GM23248 (cell line): Measurements from ENCODE around the gene LIN7A. TPM values are rescaled to one million over a fixed set of nuclear protein-coding genes. Genes with fewer than 3 reads are reported as not detected.
"Not testable (repeated sequence)": the region's sequence is repeated elsewhere in the genome, so short reads cannot be mapped to it uniquely, and the experiment has no call there.

Experiments
- DNase-seq: peaks from one replicate; pipeline ENCODE4 v3.0.0-alpha.2; 2015
- H2AFZ ChIP-seq: fragments of 200-600 bp; sonication (generic); 2 replicates; pipeline ENCODE4 v1.6.1; 2016; ENCODE audit warnings: antibody characterized with exemption
- H3F3A ChIP-seq: fragments of 200-600 bp; sonication (generic); 2 replicates; pipeline ENCODE4 v1.6.1; 2016; ENCODE audit warnings: mild to moderate bottlenecking, antibody characterized with exemption, mixed run types; ENCODE audit not compliant: insufficient read depth
- H3K27ac ChIP-seq: fragments of 200-600 bp; sonication (generic); 2 replicates; pipeline ENCODE4 v1.5.1; 2016; ENCODE audit warnings: mild to moderate bottlenecking
- H3K27me3 ChIP-seq: fragments of 200-600 bp; sonication (generic); replicated peaks from 2 replicates; pipeline ENCODE4 v1.6.1; 2016; ENCODE audit warnings: mild to moderate bottlenecking; ENCODE audit not compliant: insufficient read depth
- H3K36me3 ChIP-seq: fragments of 200-600 bp; sonication (generic); 2 replicates; pipeline ENCODE4 v1.6.1; 2016; ENCODE audit warnings: low read depth, mild to moderate bottlenecking
- H3K4me1 ChIP-seq: fragments of 200-600 bp; sonication (generic); 2 replicates; pipeline ENCODE4 v1.6.1; 2016; ENCODE audit warnings: mild to moderate bottlenecking; ENCODE audit not compliant: insufficient read depth
- H3K4me2 ChIP-seq: fragments of 200-600 bp; sonication (generic); one replicate; pipeline ENCODE4 v1.6.1; 2016; ENCODE audit warnings: mild to moderate bottlenecking; ENCODE audit not compliant: unreplicated experiment
- H3K4me3 ChIP-seq: fragments of 200-600 bp; sonication (generic); 2 replicates; pipeline ENCODE4 v1.5.1; 2016; ENCODE audit warnings: mild to moderate bottlenecking
- H3K79me2 ChIP-seq: fragments of 200-600 bp; sonication (generic); 2 replicates; pipeline ENCODE4 v1.6.1; 2016; ENCODE audit warnings: mild to moderate bottlenecking; ENCODE audit not compliant: insufficient read depth
- H3K9ac ChIP-seq: fragments of 200-600 bp; sonication (generic); 2 replicates; pipeline ENCODE4 v1.6.1; 2016; ENCODE audit warnings: mild to moderate bottlenecking
- H3K9me2 ChIP-seq: fragments of 200-600 bp; sonication (generic); 2 replicates; pipeline ENCODE4 v1.6.1; 2016; ENCODE audit warnings: mixed run types, mild to moderate bottlenecking, moderate library complexity; ENCODE audit not compliant: insufficient read depth
- H3K9me3 ChIP-seq: fragments of 200-600 bp; sonication (generic); one replicate; pipeline ENCODE4 v1.6.1; 2017; ENCODE audit warnings: low read depth
- H4K20me1 ChIP-seq: fragments of 200-600 bp; sonication (generic); 2 replicates; pipeline ENCODE4 v1.6.0; 2016; ENCODE audit not compliant: insufficient read depth
- EZH2 ChIP-seq: fragments of 200-600 bp; sonication (generic); IDR thresholded peaks from 2 replicates; pipeline ENCODE4 v1.6.1; 2018; ENCODE audit warnings: antibody characterized with exemption, mild to moderate bottlenecking; ENCODE audit not compliant: insufficient read depth, poor library complexity, severe bottlenecking
- EZH2phosphoT487 ChIP-seq: fragments of 200-600 bp; sonication (generic); IDR thresholded peaks from 2 replicates; pipeline ENCODE4 v1.6.1; 2018; ENCODE audit warnings: antibody characterized with exemption, moderate library complexity, mild to moderate bottlenecking, low read depth; ENCODE audit not compliant: insufficient read depth
- WGBS, 2 experiments: methylation state at CpG; one replicate each; pipeline ENCODE4 v1.1.6; 2015 to 2017; ENCODE audit warnings: low lambda C conversion rate in 2 of 2, low coverage in 1 of 2; ENCODE audit errors: missing lambda C conversion rate in 2 of 2; 5-methylcytosine and 5-hydroxymethylcytosine counted together
- in situ Hi-C: fragments of 300-500 bp; cut with MboI; formaldehyde crosslinking; loops from 2 replicates; pipeline ENCODE4 v1.15.0; 2020
- polyA plus RNA-seq: library from polyadenylated mRNA; unstranded; fragments of >200 nt; fragmentation: Nextera tagmentation; extraction: Ambion mirVana; gene quantifications from 2 replicates; pipeline ENCODE4 v1.2.1, GENCODE V29; 2016
- total RNA-seq: library from RNA; depleted of rRNA; stranded (reverse); fragments of >200 nt; shearing (Covaris generic); gene quantifications from 2 replicates; pipeline ENCODE4 v1.2.3, GENCODE V29; 2014

The LIN7A gene
- total and polyA plus RNA-seq, 2 experiments from 2014 or later = 1.5 to 1.6 TPM

DNA sequence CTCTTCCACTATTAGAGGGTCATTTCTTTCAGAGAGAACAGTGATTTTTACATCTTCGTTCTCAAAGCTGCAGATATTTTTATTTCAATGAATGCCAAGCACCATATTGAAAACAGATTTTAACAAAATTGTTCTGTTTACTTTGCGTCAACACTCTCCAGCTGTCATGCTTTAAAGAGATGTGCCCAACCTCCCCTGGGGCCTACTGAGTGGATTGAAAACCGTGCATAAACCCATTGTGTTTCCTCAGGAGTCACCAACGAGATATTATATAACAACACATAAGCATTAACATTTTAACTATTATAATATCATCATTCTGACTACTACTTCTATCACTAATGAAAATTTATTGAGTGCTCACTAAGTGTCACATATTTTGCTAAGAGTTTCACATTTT is 139.5 kb downstream of the LIN7A start:
- WGBS, 2 experiments = 28 to 32% methylated on average over 4 of the region's 4 CpGs
- H2AFZ ChIP-seq = no peak overlapping the region; the same call in 1 of the 2 replicates
- TF ChIP-seq EZH2 (no peak), EZH2phosphoT487 (no peak)
- no peaks in the 10 kb centered on the region for H3F3A ChIP-seq
- H3K4me3 ChIP-seq = no peak overlapping the region
- in situ Hi-C loops = no loop called here
- no peak overlapping the region for H3K4me2 ChIP-seq
- no peaks in the 10 kb centered on the region for H3K9me2 ChIP-seq
- no peak overlapping the region for H3K27ac ChIP-seq
- no peak for DNase-seq
- H4K20me1 ChIP-seq = no peaks in the 10 kb centered on the region
- H3K79me2 ChIP-seq = no peaks in the 10 kb centered on the region
- H3K9me3 ChIP-seq = no peaks in the 10 kb centered on the region
- H3K36me3 ChIP-seq = no peaks in the 10 kb centered on the region
- no peaks in the 10 kb centered on the region for H3K27me3 ChIP-seq
- H3K9ac ChIP-seq = no peak overlapping the region
- no peaks in the 10 kb centered on the region for H3K4me1 ChIP-seq

DNA sequence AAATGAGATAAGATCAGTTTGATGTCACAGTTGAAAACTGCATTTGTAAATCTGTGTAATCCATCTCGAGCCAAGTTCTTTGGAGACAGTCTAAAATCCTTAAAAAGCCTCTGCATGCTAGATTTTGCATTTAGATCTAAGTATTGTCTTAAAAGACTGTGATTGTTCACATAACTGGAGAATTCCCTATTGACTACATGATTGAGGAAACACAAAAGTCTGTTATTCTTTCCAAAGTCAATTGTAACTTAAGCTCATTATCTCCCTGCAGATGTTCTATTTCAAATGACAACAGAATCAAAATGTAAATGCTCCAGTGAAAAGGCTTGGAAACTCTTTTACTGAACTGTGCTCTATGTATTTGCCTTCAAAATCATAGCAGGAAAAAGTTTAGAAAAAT is 143.2 kb downstream of the LIN7A start:
- Histone ChIP-seq H3K4me3 (no peak overlapping the region), H4K20me1 (no peaks in the 10 kb centered on the region), H3K9me3 (no peaks in the 10 kb centered on the region), H3K9ac (no peak overlapping the region), H3K9me2 (no peaks in the 10 kb centered on the region), H3K79me2 (no peaks in the 10 kb centered on the region), H3F3A (no peaks in the 10 kb centered on the region), H3K36me3 (no peaks in the 10 kb centered on the region), H2AFZ (no peak overlapping the region), H3K4me1 (no peaks in the 10 kb centered on the region), H3K27me3 (no peaks in the 10 kb centered on the region), H3K4me2 (no peak overlapping the region), H3K27ac (no peak overlapping the region)
- DNase-seq = no peak
- TF ChIP-seq EZH2 (no peak), EZH2phosphoT487 (no peak)
- 29 to 58% methylated on average over 1 of the region's 1 CpG for WGBS, 2 experiments
- in situ Hi-C loops = no loop called here

DNA sequence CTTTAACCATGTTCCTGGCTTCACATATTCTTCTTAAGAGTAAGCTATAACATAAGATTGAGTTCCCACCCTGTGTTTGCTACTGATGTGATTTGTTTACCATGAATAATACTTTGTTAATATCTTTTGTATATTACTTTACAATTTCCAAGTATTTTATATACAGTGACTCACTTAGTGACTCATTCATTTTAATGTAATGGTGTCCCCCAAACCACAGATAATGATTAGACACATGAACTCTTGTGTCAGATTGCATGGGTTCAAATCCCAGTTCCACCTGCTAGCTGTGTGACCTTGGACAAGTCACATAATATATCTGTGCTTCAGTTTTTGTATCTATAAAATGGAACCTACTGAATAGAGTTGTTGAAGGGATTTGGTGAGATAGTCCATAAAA is 144.9 kb downstream of the LIN7A start:
- Histone ChIP-seq H3K9ac (no peak overlapping the region), H3K9me2 (no peaks in the 10 kb centered on the region), H3K27me3 (no peaks in the 10 kb centered on the region), H3K4me3 (no peak overlapping the region), H3K27ac (no peak overlapping the region), H4K20me1 (no peaks in the 10 kb centered on the region), H3K4me1 (no peaks in the 10 kb centered on the region), H3K9me3 (no peaks in the 10 kb centered on the region), H3K79me2 (no peaks in the 10 kb centered on the region), H2AFZ (no peak overlapping the region), H3K4me2 (no peak overlapping the region), H3F3A (no peaks in the 10 kb centered on the region), H3K36me3 (no peaks in the 10 kb centered on the region)
- in situ Hi-C loops = no loop called here
- no peak for TF ChIP-seq EZH2
- TF ChIP-seq EZH2phosphoT487 = no peak
- DNase-seq = no peak

DNA sequence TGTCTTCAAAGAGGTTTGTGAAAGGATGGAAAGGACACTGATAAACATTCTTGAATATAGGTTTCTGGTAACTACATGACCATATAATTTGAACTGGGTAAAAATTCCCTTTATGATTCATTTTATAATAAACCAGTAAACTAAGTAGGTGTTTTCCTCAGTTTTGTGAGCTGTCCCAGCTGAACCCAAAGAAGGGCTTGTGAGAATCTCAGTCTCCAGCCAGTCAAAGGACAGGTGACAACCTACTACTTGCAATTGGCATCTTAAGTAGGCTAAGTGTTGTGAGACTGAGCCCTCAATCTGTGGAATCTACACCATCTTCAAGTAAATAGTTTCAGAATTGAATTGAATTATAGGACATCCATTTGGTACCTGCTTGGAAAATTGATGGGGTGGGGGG is 145.9 kb downstream of the LIN7A start:
- Histone ChIP-seq H2AFZ (no peak overlapping the region), H3K27ac (no peak overlapping the region), H3K79me2 (no peaks in the 10 kb centered on the region), H3K4me3 (no peak overlapping the region), H4K20me1 (no peaks in the 10 kb centered on the region), H3K27me3 (no peaks in the 10 kb centered on the region), H3K9me2 (no peaks in the 10 kb centered on the region), H3K36me3 (no peaks in the 10 kb centered on the region), H3K9ac (no peak overlapping the region), H3K4me2 (no peak overlapping the region), H3K9me3 (no peaks in the 10 kb centered on the region), H3F3A (no peaks in the 10 kb centered on the region), H3K4me1 (no peaks in the 10 kb centered on the region)
- TF ChIP-seq EZH2phosphoT487 = no peak
- TF ChIP-seq EZH2 = no peak
- DNase-seq = no peak
- in situ Hi-C loops = no loop called here

DNA sequence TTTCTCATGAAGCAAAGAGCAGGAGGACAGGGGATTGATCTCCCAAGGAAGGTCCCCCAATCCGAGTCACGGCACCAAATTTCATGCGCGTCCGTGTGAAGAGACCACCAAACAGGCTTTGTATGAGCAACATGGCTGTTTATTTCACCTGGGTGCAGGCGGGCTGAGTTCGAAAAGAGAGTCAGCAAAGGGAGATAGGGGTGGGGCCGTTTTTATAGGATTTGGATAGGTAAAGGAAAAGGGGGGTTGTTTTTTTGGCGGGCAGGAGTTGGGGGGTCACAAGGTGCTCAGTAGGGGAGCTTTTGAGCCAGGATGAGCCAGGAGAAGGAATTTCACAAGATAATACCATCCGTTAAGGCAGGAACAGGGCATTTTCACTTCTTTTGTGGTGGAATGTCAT is 149.3 kb downstream of the LIN7A start:
- DNase-seq, H3K9me3 ChIP-seq, H3K36me3 ChIP-seq, H3K9ac ChIP-seq, H3K79me2 ChIP-seq, in situ Hi-C loops, H2AFZ ChIP-seq, H3F3A ChIP-seq, H3K4me1 ChIP-seq, H3K27me3 ChIP-seq, H4K20me1 ChIP-seq, H3K9me2 ChIP-seq, H3K27ac ChIP-seq, H3K4me3 ChIP-seq, H3K4me2 ChIP-seq: not testable (repeated sequence)
- WGBS, 2 experiments = 88 to 89% methylated on average over 10 of the region's 10 CpGs

DNA sequence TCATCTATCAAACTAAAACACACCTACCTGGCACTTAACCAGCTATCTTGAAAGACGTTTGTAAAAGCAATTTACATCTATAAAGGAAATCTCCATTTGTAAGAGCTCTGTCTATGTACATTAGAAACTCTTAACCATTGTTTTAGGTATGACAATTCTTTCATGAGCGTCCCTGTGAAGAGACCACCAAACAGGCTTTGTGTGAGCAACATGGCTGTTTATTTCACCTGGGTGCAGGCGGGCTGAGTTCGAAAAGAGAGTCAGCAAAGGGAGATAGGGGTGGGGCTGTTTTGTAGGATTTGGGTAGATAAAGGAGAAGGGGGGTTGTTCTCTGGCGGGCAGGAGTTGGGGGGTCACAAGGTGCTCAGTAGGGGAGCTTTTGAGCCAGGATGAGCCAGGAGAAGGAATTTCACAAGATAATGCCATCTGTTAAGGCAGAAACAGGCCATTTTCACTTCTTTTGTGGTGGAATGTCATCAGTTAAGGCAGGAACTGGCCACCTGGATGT is 154.7 kb downstream of the LIN7A start:
- H3K9ac ChIP-seq, H3K79me2 ChIP-seq, H3K27ac ChIP-seq, H3F3A ChIP-seq, in situ Hi-C loops, H2AFZ ChIP-seq, H3K9me2 ChIP-seq, H4K20me1 ChIP-seq, DNase-seq, H3K36me3 ChIP-seq, H3K4me3 ChIP-seq, H3K4me1 ChIP-seq, H3K4me2 ChIP-seq, H3K27me3 ChIP-seq, H3K9me3 ChIP-seq: not testable (repeated sequence)
- 80 to 82% methylated on average over 4 to 5 of the region's 5 CpGs for WGBS, 2 experiments
